HG03378 (cell line): ENCODE results near the gene MT1E.
A peak's percentile ranks its signal among the peaks of the same experiment; 100 is the strongest.
"Not testable (repeated sequence)": the region's sequence is repeated elsewhere in the genome, so short reads cannot be mapped to it uniquely, and the experiment has no call there.

ENCODE experiments used
- ATAC-seq: cut with Tn5 transposase; IDR thresholded peaks from one replicate; pipeline ENCODE4 v1.9.1; 2021; ENCODE audit warnings: mild to moderate bottlenecking, moderate library complexity; ENCODE audit not compliant: unreplicated experiment

Gene MT1E

DNA sequence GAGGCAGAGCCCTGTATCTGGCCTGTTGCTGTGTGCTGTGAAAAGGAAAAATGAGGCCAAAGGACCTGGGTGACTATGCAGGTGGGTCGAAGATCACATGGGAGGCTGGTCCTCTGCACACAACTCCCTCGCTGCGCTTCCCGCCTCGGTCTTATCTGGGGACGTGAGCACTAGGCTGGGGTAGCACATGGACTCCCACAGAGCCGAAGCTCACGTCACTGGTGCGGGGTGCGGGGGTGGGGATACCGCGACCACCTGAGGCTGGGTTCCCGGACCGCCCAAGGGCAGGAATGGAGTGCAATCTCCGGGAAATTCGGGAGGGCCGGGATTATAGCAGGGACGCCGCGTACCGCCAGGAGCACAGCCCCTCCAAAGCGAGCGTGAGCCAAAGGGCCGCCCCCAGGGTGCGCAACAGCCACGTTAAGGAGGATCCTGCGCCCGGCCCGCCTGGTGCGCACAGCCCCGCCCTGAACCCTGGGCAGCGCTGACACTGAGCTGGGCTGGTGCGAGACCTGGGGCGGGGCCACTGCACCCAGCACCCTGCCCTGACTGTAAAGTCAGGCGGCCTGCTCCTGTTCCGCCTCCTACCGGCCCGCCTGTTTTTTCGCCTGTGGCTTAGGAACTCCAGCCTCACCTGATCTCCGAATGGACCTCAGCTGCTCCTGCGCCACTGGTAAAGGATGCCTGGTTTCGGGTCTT is 17.6 kb downstream of the MT1E start:
- peak; percentile 58 for ATAC-seq

- no peak for ATAC-seq
Observed at GRCh38 chr16:56643833-56644232, 18.3 kb downstream of the MT1E start.

DNA sequence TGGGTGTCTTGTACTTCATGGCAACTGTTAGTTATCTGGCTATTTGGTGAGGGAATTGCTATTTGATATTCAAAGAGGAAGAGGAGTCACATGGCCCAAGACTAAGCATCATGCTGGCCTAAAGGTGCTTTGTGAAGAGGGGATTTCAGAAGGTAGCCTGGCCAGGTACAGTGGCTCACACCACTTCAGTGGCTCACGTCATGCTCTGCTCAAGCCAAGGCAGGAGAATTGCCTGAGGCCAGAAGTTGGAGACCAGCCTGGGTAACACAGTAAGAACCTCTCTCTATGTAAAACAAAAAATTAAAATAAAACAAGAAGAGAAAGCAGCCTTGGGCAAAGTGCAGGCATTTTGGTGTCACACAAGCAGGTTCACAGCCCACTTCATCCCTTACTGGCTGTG is 19.7 kb downstream of the MT1E start:
- ATAC-seq = no peak

- ATAC-seq = no peak
Observed at GRCh38 chr16:56645838-56646237, 20.3 kb downstream of the MT1E start.

GRCh38 chr16:56647641-56648431 is 22.3 kb downstream of the MT1E start:
- no peak for ATAC-seq

- no peak for ATAC-seq
Observed at GRCh38 chr16:56649271-56649670, 23.7 kb downstream of the MT1E start.

DNA sequence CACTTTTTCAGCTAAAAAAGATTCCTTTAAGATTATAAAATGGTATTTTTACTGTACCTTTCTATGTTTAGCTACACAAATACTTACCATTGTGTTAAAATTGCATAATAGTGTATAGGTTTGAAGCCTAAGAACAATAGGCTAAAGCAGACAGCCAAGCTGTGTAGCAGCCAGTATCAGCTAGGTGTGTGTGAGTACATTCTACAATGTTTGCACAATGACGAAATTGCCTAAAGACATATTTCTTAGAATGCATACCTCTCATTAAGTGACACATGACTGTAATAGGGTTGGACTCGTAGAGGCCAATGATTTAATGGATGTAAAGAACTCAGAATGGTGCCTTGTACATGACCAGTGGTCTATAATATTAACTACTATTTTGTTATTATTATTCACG is 24.2 kb downstream of the MT1E start:
- no peak for ATAC-seq

- ATAC-seq = no peak
Observed at GRCh38 chr16:56651586-56651985, 26.0 kb downstream of the MT1E start, which contains the start of gene MT1B. MT1B (plus strand) TSS chr16:56651886; CDS start chr16:56651954, 68 bp downstream.

DNA sequence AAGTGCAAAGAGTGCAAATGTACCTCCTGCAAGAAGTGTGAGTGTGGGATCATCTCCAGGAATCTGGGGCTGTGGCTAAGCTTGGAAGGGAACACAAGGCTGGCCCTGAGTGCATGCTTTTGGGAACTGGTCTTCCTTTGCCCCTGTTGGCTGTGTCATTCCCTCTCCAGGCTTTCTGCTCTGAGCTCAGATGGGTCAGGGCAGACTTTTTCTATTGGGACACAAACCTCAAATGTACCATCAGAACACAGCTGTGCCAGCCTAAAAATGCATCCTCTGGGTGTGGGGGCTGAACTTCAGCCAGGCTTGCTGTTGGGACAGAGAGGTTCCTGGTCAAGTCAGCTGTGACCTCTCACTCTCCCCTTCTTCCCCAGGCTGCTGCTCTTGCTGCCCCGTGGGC is 27.0 kb downstream of the MT1E start:
- no peak for ATAC-seq

GRCh38 chr16:56653218-56653617 is 27.6 kb downstream of the MT1E start:
- no peak for ATAC-seq

- ATAC-seq = no peak
Observed at GRCh38 chr16:56657555-56658326, 32.2 kb downstream of the MT1E start, which contains the start of gene MT1F. MT1F (plus strand) TSS chr16:56657959; CDS start chr16:56658059, 100 bp downstream.

GRCh38 chr16:56658327-56658875 is 32.8 kb downstream of the MT1E start:
- no peak for ATAC-seq

GRCh38 chr16:56662357-56663354 is 37.1 kb downstream of the MT1E start:
- ATAC-seq = no peak

DNA sequence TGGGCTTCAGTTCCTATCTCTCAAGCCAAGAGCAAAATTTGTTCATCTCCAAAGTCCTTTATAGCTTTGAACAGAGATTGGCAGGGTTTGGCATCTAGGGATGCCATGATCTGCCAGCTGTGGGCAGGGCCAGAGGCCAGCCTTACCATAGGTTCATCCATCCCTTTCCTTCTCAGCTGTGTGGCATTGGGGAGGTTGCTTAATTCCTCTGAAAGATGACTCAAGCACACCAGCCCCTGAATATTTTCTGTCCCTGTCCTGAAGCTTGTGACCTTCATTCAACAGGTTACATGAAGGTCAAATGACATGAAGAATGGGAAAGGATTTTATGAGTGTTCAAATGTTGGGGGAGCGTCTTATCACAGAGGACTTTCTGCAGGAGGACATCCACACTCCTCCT is 38.9 kb downstream of the MT1E start:
- no peak for ATAC-seq

- ATAC-seq = not testable (repeated sequence)
Observed at GRCh38 chr16:56665286-56666261, 40.0 kb downstream of the MT1E start.

GRCh38 chr16:56667581-56668571 is 42.3 kb downstream of the MT1E start, which contains the start of gene MT1G:
MT1G (minus strand) TSS chr16:56668065; CDS start chr16:56667993, 72 bp downstream.
- ATAC-seq = no peak
